AG08395 (cell line): ENCODE data around the gene TAF13.

Experiments used
- DNase-seq: peaks from one replicate; pipeline ENCODE4 v3.0.0; 2012; ENCODE audit warnings: mixed read lengths, low spot score

The TAF13 gene, protein sequence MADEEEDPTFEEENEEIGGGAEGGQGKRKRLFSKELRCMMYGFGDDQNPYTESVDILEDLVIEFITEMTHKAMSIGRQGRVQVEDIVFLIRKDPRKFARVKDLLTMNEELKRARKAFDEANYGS

DNA sequence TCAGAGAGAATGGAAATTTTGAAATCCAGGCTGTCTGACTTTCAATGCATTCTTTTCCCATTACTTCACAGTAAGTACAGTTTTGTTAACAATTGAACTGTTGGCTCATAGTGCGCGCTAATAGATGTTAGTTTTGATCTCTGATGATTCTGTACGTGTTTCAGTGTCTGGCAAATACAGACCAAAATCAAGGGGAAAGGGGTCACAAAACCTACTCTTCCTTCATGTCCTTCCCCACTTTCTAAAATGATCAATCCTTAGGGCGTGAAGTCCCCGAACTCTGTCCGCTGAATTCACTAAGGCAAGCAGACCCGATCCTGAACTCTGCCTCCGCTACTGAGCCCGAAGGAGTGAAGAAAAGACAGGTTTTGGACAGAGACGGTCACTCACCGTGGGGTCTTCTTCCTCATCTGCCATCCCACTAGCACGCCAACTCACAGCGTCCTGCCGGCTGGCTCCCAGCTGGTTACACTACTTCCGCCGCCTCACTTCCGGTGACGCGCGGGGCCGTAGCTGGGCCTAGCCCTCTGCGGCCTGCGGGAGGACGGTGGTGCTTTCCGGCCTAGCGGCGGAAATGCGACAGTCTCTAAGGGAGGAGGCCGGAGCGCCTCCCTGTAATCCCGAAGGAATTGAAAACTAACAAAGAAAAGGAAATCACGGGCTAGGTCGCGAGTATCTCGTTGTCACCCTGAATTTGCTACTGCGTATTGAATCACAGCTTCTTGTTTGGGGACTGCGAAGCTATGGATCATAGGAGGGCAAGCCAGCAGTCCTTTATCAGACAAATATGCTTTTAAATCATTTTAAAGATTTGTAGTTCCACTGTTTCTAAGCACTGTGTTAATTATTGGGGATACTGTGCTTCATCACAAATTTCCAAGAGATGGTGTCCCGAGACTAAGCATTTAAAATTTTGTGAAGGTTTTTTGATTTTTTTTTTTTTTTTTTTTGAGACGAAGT, at the start of gene TAF13:
Gene TAF13, minus strand, starts transcription at position 473 of the 960 bp plus-strand sequence. Its CDS starts 56 bp downstream, at position 417.
- DNase-seq, result peak; percentile 95

GRCh38 chr1:109120356-109120755, 44.6 kb upstream of the TAF13 start:
- no peak for DNase-seq

DNA sequence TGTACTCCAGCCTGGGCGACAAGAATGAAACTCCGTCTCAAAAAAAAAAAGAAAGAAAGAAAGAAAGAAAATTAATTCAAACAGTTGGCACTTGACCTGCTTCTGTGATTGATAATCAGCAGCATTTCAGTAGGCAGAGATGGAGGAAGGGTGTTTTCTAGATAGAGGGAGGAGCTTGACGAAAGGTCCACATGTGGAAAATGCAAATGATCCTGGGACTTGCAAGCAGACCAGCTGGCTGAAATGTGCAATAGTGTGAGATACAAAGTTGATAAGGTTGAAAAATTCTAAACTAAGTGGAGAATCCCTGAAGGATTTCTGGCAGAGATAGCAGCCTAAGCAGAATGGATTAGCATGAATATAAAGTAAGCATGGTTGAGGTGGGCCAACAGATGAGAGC, 42.3 kb upstream of the TAF13 start:
- no peak for DNase-seq

DNA sequence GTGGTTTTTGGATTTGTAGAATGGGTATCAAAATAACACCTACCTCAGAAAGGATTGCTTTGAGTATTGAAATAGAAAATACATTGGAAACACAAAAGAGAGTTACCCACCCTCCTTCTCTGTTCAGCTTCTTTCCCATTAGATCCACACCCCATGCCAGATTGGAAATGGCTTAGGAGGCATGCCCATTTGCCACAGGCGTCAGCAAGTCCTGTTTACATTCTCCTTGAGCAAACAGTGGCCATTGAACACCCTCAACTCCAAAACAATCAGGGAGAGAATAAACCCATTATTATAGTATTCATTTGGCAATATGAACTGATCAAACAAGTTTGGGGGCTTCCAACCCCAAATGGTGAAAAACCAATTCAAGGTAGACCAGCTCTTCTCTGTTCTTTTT, 40.5 kb upstream of the TAF13 start:
- DNase-seq, result no peak

DNA sequence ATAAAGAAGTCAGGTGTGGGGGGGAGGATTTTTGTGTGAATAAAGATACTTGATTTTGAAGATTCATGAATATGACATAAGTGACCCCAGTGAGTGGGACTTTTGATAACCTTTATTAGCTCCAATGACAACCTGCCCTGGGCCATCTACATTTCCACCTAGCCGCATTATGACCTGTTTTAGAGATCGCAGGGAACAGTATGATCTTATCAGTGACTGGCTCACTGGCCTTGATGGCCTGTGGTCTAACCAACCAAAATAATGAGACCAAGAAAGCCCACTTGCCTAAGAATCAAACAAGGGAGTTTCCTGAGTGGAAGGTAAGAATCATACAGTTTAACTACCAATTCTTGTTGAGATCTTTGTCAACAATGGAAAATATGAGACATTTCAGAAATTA, 39.9 kb upstream of the TAF13 start:
- DNase-seq, result no peak

DNA sequence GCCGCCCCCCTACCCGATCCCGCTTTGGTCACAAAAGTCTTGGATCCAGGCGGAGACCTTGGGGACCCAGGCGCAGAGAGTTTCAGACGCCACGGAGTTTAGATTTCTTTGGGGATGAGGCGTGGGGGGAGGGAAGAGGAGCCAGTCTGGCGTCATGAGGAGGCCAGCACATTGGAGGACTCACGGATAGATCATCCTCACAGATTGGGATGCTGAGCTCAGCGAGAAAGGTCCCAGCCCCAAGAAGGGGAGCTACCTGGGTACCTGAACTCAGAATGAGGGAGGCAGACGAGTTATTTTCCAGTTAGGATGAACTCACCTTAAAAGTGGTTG, 38.5 kb upstream of the TAF13 start:
- no peak for DNase-seq

DNA sequence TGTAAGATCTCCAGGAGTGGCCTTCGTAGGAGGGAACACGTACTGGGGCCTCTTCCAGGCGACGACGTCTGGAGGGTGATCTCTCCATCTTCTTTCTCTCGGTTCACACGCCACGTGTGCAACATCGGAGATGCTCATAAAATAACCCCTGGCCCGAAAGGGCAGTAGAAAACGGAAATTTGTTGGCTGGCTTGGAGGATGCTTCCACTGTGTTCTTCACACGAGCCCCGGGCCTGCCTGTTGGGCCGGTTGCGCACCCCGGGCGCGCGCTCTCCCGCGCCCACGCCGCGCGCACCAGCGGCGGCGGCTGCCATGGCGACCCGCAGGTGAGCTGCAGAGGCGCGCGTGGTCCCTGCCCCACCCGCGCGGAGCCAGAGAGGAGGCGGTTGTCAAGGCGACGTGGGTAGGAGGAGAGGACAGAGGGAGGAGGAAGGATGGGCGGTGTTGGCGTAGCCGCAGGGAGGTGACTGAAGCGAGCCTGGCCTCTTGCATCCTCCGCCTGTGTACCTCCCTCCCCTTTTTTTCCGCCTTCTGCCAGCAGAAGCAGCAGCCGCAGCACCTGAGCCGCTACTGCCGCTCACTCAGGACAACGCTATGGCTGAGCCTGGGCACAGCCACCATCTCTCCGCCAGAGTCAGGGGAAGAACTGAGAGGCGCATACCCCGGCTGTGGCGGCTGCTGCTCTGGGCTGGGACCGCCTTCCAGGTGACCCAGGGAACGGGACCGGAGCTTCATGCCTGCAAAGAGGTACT, 38.0 kb upstream of the TAF13 start, which contains the start of gene ELAPOR1:
Gene ELAPOR1, plus strand, starts transcription at position 526 of the 752 bp plus-strand sequence. Its CDS starts 69 bp downstream, at position 595.
- no peak for DNase-seq

DNA sequence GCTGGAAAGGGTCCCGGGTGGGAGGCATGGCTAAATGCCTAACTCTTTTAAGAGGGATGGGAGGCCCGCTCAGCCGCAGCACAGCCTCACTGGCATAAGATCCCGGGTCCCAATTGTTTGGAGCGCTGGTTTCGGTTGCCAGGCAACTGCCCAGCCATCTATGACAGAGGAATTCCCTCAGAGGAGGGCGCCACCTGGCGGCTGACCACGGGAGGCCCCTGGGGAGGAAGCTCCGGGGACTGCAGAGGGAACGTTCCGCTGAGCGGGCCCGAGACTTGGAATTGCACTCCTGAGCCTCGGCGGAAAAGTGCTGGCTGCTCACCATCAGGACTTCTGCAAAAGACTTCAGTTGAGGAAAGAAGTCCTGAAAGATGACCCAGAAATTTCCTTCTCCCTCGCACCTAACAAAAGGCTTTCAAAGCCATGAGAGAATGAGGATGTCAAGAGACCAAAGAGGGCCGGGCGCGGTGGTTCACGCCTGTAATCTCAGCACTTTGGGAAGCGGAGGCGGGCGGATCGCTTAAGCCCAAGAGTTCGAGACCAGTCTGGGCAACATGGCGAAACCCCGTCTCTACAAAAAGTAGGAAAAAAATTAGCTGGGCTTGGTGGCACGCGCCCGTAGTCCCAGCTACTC, 37.0 kb upstream of the TAF13 start:
- DNase-seq, result peak; percentile 95

DNA sequence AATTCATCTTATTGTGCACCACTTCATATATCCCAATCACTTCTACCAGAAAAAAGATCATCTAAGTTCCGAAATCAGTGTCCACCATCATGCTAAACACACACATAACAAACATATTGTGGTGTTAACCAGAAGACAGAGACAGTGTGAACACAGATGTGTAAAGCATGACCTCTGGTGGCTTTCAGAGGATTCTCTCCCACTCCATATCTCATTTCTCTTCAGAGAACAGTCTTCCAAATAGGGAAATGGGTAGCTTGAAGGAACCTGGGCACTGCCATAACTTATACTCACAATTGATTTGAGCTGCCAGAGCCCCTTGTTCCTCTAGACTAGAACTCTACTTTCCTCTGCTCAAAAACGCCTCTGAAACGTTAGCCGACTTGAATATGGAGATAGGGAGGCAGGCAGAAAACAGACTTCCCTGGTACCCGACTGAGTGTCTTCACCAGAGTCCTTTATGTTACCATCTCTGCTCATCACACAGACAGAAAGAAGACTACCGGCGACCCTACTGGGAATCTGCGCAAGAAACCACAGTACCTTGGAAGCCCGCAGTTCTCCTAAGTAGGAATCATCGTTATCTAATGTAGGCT, 36.4 kb upstream of the TAF13 start:
- DNase-seq, result peak; percentile 56

- DNase-seq, result no peak
Measured at GRCh38 chr1:109111386-109112055, 35.7 kb upstream of the TAF13 start.

- DNase-seq, result no peak
Measured at GRCh38 chr1:109109906-109110305, 34.1 kb upstream of the TAF13 start.

DNA sequence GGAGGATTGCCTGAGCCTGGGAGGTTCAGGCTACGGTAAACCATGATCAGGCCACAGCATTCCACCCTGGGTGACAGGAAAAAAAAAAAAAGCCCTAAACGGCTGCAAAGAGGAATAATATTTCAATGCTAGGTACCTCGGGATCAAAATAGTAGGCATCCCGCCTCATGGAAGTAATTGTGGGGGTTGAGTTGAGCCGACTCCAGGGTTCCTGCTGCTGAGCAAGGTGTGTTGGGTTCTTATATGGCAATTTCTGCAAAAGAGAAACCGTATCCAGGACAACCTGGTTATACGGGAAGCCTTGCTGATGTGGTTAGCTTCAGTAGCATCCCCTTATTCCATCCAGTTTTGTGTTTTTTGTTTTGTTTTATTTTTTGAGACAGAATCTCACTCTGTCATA, 32.0 kb upstream of the TAF13 start:
- no peak for DNase-seq

DNA sequence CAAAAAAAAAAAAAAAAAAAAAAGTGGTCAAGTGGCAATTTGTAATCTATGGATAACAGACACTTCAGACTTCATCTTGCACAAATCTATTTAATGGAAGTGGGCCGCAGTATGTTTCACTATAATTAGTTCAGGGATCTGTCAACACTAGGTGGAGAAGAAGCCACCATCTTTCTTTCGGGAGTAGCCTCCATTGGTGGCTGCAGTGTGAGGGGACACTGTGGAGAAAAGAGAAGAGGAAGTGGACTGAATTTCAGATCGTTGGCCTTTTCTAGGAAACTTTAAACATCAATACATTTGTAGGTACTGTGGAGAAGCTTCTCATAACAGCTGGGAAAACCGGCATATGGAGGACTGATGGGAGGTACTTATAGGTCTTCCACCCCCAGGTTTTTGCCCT, 30.1 kb upstream of the TAF13 start:
- DNase-seq, result no peak

DNA sequence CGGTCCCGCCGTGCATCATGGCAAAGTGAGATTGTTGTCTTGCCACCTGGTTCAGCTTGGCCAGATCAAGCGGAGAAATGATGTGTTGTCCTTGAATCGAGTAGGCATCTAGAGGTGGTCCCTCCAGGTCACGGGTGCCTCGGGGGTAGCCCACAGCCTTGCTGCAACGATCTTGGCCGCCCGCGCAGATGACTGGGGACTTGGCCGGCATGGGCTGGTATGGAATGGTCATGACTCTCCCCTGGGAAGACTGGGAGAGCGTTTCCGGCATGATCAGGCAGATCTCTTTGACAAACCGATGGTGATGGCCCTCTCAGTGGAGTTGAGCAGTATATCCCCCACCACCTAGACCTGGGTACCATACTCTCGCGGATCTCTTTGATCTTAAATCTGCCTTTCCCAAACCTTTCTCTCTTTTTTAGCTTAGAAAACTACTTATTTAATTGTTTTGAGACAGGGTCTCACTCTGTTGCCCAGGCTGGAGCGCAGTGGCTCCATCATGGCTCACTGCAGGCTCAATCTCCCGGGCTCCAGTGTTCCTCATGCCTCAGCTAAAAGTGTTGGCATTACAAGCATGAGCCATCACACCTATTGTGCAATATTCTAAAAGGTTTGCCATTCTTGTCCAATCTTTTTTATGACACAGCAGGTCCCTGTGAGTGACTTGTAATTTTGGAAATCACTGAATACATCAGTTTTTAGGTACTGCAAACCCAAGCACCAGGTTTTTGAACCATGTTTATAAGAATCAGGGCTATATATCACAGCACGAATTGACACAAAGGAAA, 28.8 kb upstream of the TAF13 start:
- no peak for DNase-seq

DNA sequence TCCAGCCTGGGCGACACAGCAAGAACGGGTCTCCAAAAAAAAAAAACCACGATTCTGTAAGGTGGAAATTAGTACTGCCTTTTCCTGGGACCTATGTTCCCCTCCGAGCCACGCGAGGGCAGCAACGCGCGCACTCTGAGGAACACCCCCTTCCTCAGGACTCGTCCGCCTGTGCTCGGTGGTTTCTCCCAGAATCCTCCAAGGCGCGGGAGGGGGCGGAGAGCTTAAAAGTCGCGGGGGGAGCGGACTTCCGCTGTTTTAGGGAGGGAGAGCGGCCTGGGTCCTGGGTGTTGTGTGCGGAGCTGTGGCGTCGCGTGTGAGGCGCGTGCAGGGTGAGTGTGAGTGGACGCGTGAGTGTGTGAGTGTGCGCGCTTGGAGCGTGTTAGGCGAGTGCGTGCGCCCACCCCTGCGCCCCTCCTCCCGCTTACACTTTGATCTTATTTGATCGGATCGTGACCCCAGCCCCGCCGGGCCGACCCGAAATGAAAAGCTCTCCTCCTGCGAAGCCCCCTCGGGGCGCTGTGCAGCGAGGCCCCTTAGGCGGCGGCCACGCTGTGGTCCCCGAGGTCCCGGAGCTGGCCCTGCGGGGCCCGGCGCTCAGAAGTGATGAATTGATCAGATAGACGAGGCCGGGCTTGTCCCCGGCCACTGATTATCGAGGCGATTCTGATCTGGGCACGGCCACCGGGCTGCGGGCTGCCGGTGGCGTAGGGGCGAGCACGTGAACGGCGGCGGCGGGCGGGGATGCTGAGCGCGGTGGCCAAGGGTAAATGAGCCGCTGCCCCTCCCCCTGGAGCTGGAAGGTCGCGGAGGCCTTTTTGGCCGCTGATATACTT, 24.4 kb upstream of the TAF13 start:
- peak; percentile 96 for DNase-seq

DNA sequence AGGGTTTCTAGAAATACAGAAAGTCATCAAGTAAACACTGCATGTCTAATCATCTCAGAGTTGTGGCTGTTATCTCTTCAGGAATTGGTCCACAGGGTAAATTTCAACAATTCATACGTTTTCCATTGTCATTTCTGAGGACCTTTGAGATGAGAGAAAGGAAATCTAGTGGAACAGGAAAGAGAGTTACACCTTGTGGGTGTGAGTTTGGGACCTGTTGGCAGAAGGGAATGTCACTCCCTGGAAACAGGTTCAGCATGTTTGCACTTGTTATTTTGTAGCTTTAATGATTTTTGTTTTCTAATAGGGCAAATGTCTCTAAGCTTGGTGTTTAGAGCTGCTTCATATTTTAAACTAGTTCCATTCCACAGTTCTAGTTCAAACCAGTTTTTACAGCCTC, 20.3 kb upstream of the TAF13 start:
- no peak for DNase-seq

- no peak for DNase-seq
Measured at GRCh38 chr1:109095631-109096030, 19.8 kb upstream of the TAF13 start.

DNA sequence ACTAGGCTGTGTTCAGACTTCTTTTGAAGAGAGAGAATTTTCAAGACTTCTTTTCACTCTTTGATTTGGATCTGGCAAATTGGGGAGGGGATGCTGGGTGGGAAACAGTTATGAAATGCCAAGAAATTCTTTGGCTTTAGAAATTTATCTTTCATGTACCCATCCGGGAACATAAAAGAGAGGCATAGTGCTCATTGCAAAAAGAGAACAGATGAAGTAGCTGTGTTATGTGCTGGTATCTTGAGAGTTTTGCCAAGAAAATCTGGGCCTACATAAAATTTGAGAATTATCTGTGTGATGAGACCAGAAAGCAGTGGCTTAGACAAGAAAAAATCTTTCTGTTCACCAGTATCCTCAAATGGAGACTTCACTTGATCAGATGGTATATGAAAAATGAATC, 19.1 kb upstream of the TAF13 start:
- no peak for DNase-seq

- no peak for DNase-seq
Measured at GRCh38 chr1:109094377-109094803, 18.6 kb upstream of the TAF13 start.

DNA sequence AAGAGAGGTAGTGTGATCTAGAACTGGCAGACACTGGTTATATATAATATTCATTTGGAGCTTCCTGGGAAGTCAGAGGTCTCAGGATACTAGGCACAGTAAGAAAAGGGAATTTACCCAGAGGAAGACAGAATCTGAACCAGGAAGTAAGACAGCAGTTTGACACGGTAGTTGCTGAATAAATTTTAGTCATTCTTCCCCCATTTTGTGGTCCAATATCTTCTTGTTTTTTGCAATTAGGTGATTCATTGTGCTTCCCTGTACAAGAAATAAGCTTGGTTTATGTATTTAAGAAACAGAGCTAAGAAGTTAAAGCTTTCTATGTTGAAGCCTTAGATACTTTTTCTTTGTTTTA, 16.0 kb upstream of the TAF13 start:
- DNase-seq, result no peak
